Transverse colon (tissue), 4 donors: Measurements from ENCODE around the gene SLC4A2. TPM values are rescaled to one million over a fixed set of nuclear protein-coding genes. Genes with fewer than 3 reads are reported as not detected.

Experiments
- DNase-seq: peaks from one replicate; pipeline ENCODE4 v3.0.0-alpha.2; 2019
- H3K27ac ChIP-seq, 4 donors: fragments of 200-600 bp; sonication (generic); 2 replicates each; pipeline ENCODE4 v1.5.1; 2016 to 2018; ENCODE audit warnings: inconsistent platforms in 4 of 4
- H3K27me3 ChIP-seq: fragments of 200-600 bp; sonication (generic); 2 replicates; pipeline ENCODE4 v1.5.1; 2017; ENCODE audit warnings: inconsistent platforms
- H3K36me3 ChIP-seq, 4 donors: fragments of 200-600 bp; sonication (generic); 2 replicates each; pipeline ENCODE4 v1.5.1; 2017 to 2019; ENCODE audit warnings: inconsistent platforms in 4 of 4
- H3K4me1 ChIP-seq, 4 donors: fragments of 200-600 bp; sonication (generic); 2 replicates each; pipeline ENCODE4 v1.5.1; 2017 to 2020; ENCODE audit warnings: inconsistent platforms in 4 of 4
- H3K4me3 ChIP-seq, 4 donors: fragments of 200-600 bp; sonication (generic); 1 replicate in 1 of 4; 2 replicates in 3 of 4; pipeline versions ENCODE4 v1.5.1 to v1.6.1; 2017 to 2019; ENCODE audit warnings: inconsistent platforms in 4 of 4
- H3K9me3 ChIP-seq, 2 donors: fragments of 200-600 bp; sonication (generic); 2 replicates each; pipeline ENCODE4 v1.5.1; 2017 to 2019; ENCODE audit warnings: inconsistent platforms in 2 of 2
- CTCF ChIP-seq, 5 experiments: fragments of 200-600 bp in 3 of 5; fragments of 450-650 bp in 2 of 5; sonication (generic) in 3 of 5; IDR thresholded peaks; 1 replicate in 2 of 5; 2 replicates in 3 of 5; pipeline ENCODE4 v1.5.1; 2016 to 2017; ENCODE audit warnings: antibody characterized with exemption in 5 of 5, inconsistent platforms in 3 of 5, mild to moderate bottlenecking in 2 of 5, moderate library complexity in 1 of 5
- EP300 ChIP-seq: sonication (generic); formaldehyde crosslinking; IDR thresholded peaks from one replicate; pipeline ENCODE4 v1.6.1; 2017; ENCODE audit warnings: antibody characterized with exemption, low read depth
- POLR2A ChIP-seq: fragments of 450-650 bp; IDR thresholded peaks from one replicate; pipeline ENCODE4 v1.6.1; 2016; ENCODE audit warnings: antibody characterized with exemption, mild to moderate bottlenecking, moderate library complexity
- POLR2AphosphoS5 ChIP-seq, 3 donors: sonication (generic); formaldehyde crosslinking; IDR thresholded peaks; one replicate each; pipeline ENCODE4 v1.6.1; 2016; ENCODE audit warnings: antibody characterized with exemption in 3 of 3
- WGBS, 2 donors: methylation state at CpG; one replicate each; pipeline ENCODE4 v1.1.5; 2018; ENCODE audit warnings: low coverage in 1 of 2; 5-methylcytosine and 5-hydroxymethylcytosine counted together
- in situ Hi-C, 4 donors: fragments of 200-750 bp; cut with MboI; loops; one replicate each; pipeline versions ENCODE4 v1.15.0 to v1.15.1; 2017; ENCODE audit warnings: low sequenced_read_pairs in 3 of 4, low pct_ligation_motif_present in 1 of 4, low pct_unique_long_range_greater_than_20kb in 1 of 4
- intact Hi-C: fragments of 100-400 bp; cut with DNase I; formaldehyde crosslinking; loops from one replicate; pipeline ENCODE4 v1.15.1; 2023; ENCODE audit warnings: low total_unique reads
- total RNA-seq, 4 donors: library from RNA; depleted of rRNA; stranded (reverse); fragments of >200 nt; gene quantifications; one replicate each; pipeline ENCODE4 v1.1.0, GENCODE V29; 2016

SLC4A2 gene
- total RNA-seq, 4 donors from 2014 or later = 61.7 to 464 (median 83.2) TPM

GRCh38 chr7:151043959-151044358 lies 15.4 kb upstream of the SLC4A2 start:
- TF ChIP-seq POLR2A (no peak), CTCF (IDR thresholded peaks at IDR 0.05) (no peak), POLR2AphosphoS5 (IDR thresholded peaks at IDR 0.05) (no peak), EP300 (no peak)
- WGBS, 2 donors = 89% methylated on average over 20 of the region's 20 CpGs; no CpG with 5 or more reads in 1 of the 2 donors
- in situ Hi-C loops (no loop called here), intact Hi-C loops (no loop called here)
- peaks cover 0 to 14% (median 7%) of the 10 kb centered on the region in 4 donors for H3K4me1 ChIP-seq
- H3K9me3 ChIP-seq = no peaks in the 10 kb centered on the region
- H3K4me3 ChIP-seq = no peak overlapping the region
- DNase-seq = no peak
- no peaks in the 10 kb centered on the region for H3K27me3 ChIP-seq
- H3K27ac ChIP-seq = no peak overlapping the region
- no peaks in the 10 kb centered on the region for H3K36me3 ChIP-seq

- DNase-seq = no peak
- intact Hi-C loops = no loop called here
- WGBS, 2 donors = 90% methylated on average over 11 of the region's 11 CpGs; no CpG with 5 or more reads in 1 of the 2 donors
- H3K4me1 ChIP-seq = peaks cover 0 to 7% (median 1%) of the 10 kb centered on the region in 4 donors
- no peaks in the 10 kb centered on the region for H3K36me3 ChIP-seq
- H3K4me3 ChIP-seq = no peak overlapping the region
- TF ChIP-seq POLR2A = no peak
- no peak for TF ChIP-seq CTCF (IDR thresholded peaks at IDR 0.05)
- no peak for TF ChIP-seq POLR2AphosphoS5 (IDR thresholded peaks at IDR 0.05)
- TF ChIP-seq EP300 = no peak
- peaks cover under 1% of the 10 kb centered on the region for H3K27me3 ChIP-seq
- H3K27ac ChIP-seq = no peak overlapping the region
- in situ Hi-C loops = no loop called here
- H3K9me3 ChIP-seq = no peaks in the 10 kb centered on the region
These were observed 14.1 kb upstream of the SLC4A2 start for GRCh38 chr7:151045262-151045661.

- DNase-seq = no peak
- Histone ChIP-seq H3K27me3 (peaks cover 7% of the 10 kb centered on the region), H3K4me3 (no peak overlapping the region), H3K4me1 (peaks cover 0 to 10% (median 4%) of the 10 kb centered on the region in 4 donors), H3K9me3 (no peaks in the 10 kb centered on the region), H3K36me3 (no peaks in the 10 kb centered on the region), H3K27ac (no peak overlapping the region)
- intact Hi-C loops (no loop called here), in situ Hi-C loops (no loop called here)
- 88% methylated on average over 9 of the region's 9 CpGs; no CpG with 5 or more reads in 1 of the 2 donors for WGBS, 2 donors
- TF ChIP-seq CTCF (IDR thresholded peaks at IDR 0.05) (no peak), EP300 (no peak), POLR2A (no peak), POLR2AphosphoS5 (IDR thresholded peaks at IDR 0.05) (no peak)
These were observed 13.4 kb upstream of the SLC4A2 start for GRCh38 chr7:151045967-151046366.

- Histone ChIP-seq H3K9me3 (no peaks in the 10 kb centered on the region), H3K4me3 (no peak overlapping the region), H3K4me1 (peaks cover 0 to 16% (median 8%) of the 10 kb centered on the region in 4 donors), H3K27me3 (peaks cover 8% of the 10 kb centered on the region), H3K36me3 (no peaks in the 10 kb centered on the region), H3K27ac (no peak overlapping the region)
- DNase-seq = no peak
- 0 to 63% methylated on average over 1 to 14 of the region's 14 CpGs for WGBS, 2 donors
- intact Hi-C loops (no loop called here), in situ Hi-C loops (no loop called here)
- TF ChIP-seq POLR2AphosphoS5 (IDR thresholded peaks at IDR 0.05) (no peak), POLR2A (no peak)
These were observed 12.5 kb upstream of the SLC4A2 start for GRCh38 chr7:151046603-151047573.
